HepG2 (cell line): ENCODE data around the gene PPM1G. TPM values are rescaled to one million over a fixed set of nuclear protein-coding genes. Genes with fewer than 3 reads are reported as not detected.

Experiments
- AKAP8 ChIP-seq: sonication (generic); formaldehyde crosslinking; IDR thresholded peaks from 2 replicates; pipeline ENCODE4 v1.5.1; 2020; ENCODE audit warnings: mild to moderate bottlenecking, missing genetic modification reagents
- CERS6 ChIP-seq: sonication (generic); formaldehyde crosslinking; IDR thresholded peaks from 2 replicates; pipeline ENCODE4 v1.5.0; 2020; ENCODE audit warnings: missing genetic modification reagents
- DZIP1 ChIP-seq: sonication (generic); formaldehyde crosslinking; IDR thresholded peaks from 2 replicates; pipeline ENCODE4 v1.5.0; 2020; ENCODE audit warnings: mild to moderate bottlenecking, missing genetic modification reagents
- PRMT3 ChIP-seq: sonication (generic); formaldehyde crosslinking; IDR thresholded peaks from 2 replicates; pipeline ENCODE4 v1.8.1; 2022; ENCODE audit warnings: low read depth, mild to moderate bottlenecking, moderate library complexity, missing genetic modification reagents, borderline replicate concordance
- TFDP1 ChIP-seq: IDR thresholded peaks from 2 replicates; pipeline ENCODE4 v1.6.1; 2016; ENCODE audit warnings: missing compliant biosample characterization, missing genetic modification reagents, borderline replicate concordance
- ZHX2 ChIP-seq, 2 experiments: sonication (generic) in 1 of 2; formaldehyde crosslinking in 1 of 2; IDR thresholded peaks; 2 replicates each; pipeline versions ENCODE4 v1.6.1 to v1.9.0; 2014 to 2022; ENCODE audit warnings: antibody characterized with exemption in 1 of 2, borderline replicate concordance in 1 of 2, inconsistent platforms in 1 of 2, low read depth in 1 of 2, missing genetic modification reagents in 1 of 2
- ZNF639 ChIP-seq: conservative IDR thresholded peaks from 2 replicates; pipeline ENCODE4 v1.6.1; 2018; ENCODE audit warnings: missing genetic modification reagents
- polyA plus RNA-seq, 8 experiments: library from polyadenylated mRNA; depleted of rRNA in 3 of 8; stranded (reverse) in 7 of 8; unstranded in 1 of 8; fragments of >200 nt; fragmentation: Illumina TruSeq in 4 of 8; extraction: Trizol in 4 of 8; gene quantifications; 2 replicates each; pipeline versions ENCODE4 v1.2.1 to v1.2.3, GENCODE V29; 2011 to 2016; ENCODE audit warnings: low read depth in 4 of 8, missing spikeins in 1 of 8, mixed read lengths in 1 of 8; ENCODE audit not compliant: insufficient read depth in 1 of 8
- total RNA-seq, 5 experiments: library from RNA; depleted of rRNA; stranded (reverse); fragments of >200 nt; fragmentation: Illumina TruSeq; extraction: Trizol; gene quantifications; 2 replicates each; pipeline ENCODE4 v1.2.3, GENCODE V29; 2016; ENCODE audit warnings: low read depth in 1 of 5
- TF ChIP-seq, protein P1 (sequence below): sonication (generic); formaldehyde crosslinking; IDR thresholded peaks from 2 replicates; pipeline ENCODE4 v1.5.0; 2020; ENCODE audit warnings: mild to moderate bottlenecking, missing genetic modification reagents

The PPM1G gene
- total and polyA plus RNA-seq, 2 of the 13 experiments (the other 11 are each of a cell fraction or from before 2014, with no cell fraction given): 58.2 to 213 TPM

- no peak for TF ChIP-seq ZHX2 (IDR thresholded peaks at IDR 0.05; ENCODE audit: low read depth)
- 0 out of 2 replicates have a peak, but pooled peaks have one; percentile 51 for TF ChIP-seq ZHX2 (CRISPR knock-in tag; IDR thresholded peaks at IDR 0.05; ENCODE audit: borderline replicate concordance)
- TF ChIP-seq CERS6: no peak
- TF ChIP-seq AKAP8 (CRISPR knock-in tag): 0 out of 2 replicates have a peak, but pooled peaks have one; percentile 40
- TF ChIP-seq TFDP1 (CRISPR knock-in tag): peak; percentile 60
- TF ChIP-seq PRMT3 (CRISPR knock-in tag): 0 out of 2 replicates have a peak, but pooled peaks have one; percentile 17
- TF ChIP-seq ZNF639: no peak
- 0 out of 2 replicates have a peak, but pooled peaks have one; percentile 14 for TF ChIP-seq DZIP1 (CRISPR knock-in tag)
- TF ChIP-seq, protein P1, sequence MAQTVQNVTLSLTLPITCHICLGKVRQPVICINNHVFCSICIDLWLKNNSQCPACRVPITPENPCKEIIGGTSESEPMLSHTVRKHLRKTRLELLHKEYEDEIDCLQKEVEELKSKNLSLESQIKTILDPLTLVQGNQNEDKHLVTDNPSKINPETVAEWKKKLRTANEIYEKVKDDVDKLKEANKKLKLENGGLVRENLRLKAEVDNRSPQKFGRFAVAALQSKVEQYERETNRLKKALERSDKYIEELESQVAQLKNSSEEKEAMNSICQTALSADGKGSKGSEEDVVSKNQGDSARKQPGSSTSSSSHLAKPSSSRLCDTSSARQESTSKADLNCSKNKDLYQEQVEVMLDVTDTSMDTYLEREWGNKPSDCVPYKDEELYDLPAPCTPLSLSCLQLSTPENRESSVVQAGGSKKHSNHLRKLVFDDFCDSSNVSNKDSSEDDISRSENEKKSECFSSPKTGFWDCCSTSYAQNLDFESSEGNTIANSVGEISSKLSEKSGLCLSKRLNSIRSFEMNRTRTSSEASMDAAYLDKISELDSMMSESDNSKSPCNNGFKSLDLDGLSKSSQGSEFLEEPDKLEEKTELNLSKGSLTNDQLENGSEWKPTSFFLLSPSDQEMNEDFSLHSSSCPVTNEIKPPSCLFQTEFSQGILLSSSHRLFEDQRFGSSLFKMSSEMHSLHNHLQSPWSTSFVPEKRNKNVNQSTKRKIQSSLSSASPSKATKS: 0 out of 2 replicates have a peak, but pooled peaks have one; percentile 14
- TF ChIP-seq, all 625 proteins: peak for 51
Observed at GRCh38 chr2:27356056-27356381, 53.4 kb downstream of the PPM1G start (continued).
